ENCODE results near the gene RAMACL. TPM values are rescaled to one million over a fixed set of nuclear protein-coding genes. Genes with fewer than 3 reads are reported as not detected.
"Not testable (repeated sequence)": the region's sequence is repeated elsewhere in the genome, so short reads cannot be mapped to it uniquely, and the experiment has no call there.

The RAMACL gene
- polyA plus RNA-seq, 1 donor from 2014 or later: 1.9 TPM

DNA sequence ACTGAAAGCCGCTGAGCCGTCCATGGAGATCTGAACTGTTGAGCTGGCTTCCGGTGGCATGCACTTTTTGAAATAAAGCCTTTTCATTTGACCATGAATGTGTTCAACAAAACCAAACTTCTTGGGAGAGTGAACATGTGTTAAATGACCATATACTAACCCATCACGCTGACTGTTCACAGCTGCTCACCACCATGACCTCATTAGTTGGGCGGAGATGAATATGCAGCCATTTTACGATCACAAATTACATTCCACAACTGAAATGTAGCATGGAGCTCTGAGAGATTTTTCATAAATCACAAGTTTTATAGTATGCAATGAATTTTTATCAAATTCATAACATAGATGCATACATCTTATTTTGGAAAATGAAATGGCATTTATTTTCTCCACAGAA lies 4.2 kb downstream of the RAMACL start:
- no peaks in the 10 kb centered on the region for H3K9me2 ChIP-seq (ENCODE audit: insufficient read depth, low read length)
- H2AFZ ChIP-seq (ENCODE audit: low read depth, low read length): no peak overlapping the region
- H3K27ac ChIP-seq (ENCODE audit: low read length): no peak overlapping the region
- no peak overlapping the region for H3K4me3 ChIP-seq (ENCODE audit: low read length)
- H4K20me1 ChIP-seq (ENCODE audit: insufficient read depth): no peaks in the 10 kb centered on the region
- no peak for TF ChIP-seq EP300 (conservative IDR thresholded peaks at IDR 0.05; ENCODE audit: poor library complexity, severe bottlenecking)
- TF ChIP-seq, protein P1, sequence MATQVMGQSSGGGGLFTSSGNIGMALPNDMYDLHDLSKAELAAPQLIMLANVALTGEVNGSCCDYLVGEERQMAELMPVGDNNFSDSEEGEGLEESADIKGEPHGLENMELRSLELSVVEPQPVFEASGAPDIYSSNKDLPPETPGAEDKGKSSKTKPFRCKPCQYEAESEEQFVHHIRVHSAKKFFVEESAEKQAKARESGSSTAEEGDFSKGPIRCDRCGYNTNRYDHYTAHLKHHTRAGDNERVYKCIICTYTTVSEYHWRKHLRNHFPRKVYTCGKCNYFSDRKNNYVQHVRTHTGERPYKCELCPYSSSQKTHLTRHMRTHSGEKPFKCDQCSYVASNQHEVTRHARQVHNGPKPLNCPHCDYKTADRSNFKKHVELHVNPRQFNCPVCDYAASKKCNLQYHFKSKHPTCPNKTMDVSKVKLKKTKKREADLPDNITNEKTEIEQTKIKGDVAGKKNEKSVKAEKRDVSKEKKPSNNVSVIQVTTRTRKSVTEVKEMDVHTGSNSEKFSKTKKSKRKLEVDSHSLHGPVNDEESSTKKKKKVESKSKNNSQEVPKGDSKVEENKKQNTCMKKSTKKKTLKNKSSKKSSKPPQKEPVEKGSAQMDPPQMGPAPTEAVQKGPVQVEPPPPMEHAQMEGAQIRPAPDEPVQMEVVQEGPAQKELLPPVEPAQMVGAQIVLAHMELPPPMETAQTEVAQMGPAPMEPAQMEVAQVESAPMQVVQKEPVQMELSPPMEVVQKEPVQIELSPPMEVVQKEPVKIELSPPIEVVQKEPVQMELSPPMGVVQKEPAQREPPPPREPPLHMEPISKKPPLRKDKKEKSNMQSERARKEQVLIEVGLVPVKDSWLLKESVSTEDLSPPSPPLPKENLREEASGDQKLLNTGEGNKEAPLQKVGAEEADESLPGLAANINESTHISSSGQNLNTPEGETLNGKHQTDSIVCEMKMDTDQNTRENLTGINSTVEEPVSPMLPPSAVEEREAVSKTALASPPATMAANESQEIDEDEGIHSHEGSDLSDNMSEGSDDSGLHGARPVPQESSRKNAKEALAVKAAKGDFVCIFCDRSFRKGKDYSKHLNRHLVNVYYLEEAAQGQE (IDR thresholded peaks at IDR 0.05; ENCODE audit: borderline replicate concordance): no peak
- TF ChIP-seq TAF1 (IDR thresholded peaks at IDR 0.05; ENCODE audit: low read depth): no peak
- TF ChIP-seq EZH2 (IDR thresholded peaks at IDR 0.05; ENCODE audit: borderline replicate concordance, insufficient read depth, low read length, poor library complexity, severe bottlenecking): no peak
- TF ChIP-seq MXI1 (conservative IDR thresholded peaks at IDR 0.05; ENCODE audit: poor library complexity, severe bottlenecking): no peak
- no peak for TF ChIP-seq SMC3 (conservative IDR thresholded peaks at IDR 0.05; ENCODE audit: poor library complexity)
- no peak for TF ChIP-seq POLR2AphosphoS5 (IDR thresholded peaks at IDR 0.05)
- TF ChIP-seq RAD21 (conservative IDR thresholded peaks at IDR 0.05): no peak
- TF ChIP-seq, protein P2, sequence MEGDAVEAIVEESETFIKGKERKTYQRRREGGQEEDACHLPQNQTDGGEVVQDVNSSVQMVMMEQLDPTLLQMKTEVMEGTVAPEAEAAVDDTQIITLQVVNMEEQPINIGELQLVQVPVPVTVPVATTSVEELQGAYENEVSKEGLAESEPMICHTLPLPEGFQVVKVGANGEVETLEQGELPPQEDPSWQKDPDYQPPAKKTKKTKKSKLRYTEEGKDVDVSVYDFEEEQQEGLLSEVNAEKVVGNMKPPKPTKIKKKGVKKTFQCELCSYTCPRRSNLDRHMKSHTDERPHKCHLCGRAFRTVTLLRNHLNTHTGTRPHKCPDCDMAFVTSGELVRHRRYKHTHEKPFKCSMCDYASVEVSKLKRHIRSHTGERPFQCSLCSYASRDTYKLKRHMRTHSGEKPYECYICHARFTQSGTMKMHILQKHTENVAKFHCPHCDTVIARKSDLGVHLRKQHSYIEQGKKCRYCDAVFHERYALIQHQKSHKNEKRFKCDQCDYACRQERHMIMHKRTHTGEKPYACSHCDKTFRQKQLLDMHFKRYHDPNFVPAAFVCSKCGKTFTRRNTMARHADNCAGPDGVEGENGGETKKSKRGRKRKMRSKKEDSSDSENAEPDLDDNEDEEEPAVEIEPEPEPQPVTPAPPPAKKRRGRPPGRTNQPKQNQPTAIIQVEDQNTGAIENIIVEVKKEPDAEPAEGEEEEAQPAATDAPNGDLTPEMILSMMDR (IDR thresholded peaks at IDR 0.05; ENCODE audit: poor library complexity, severe bottlenecking): no peak
- no peaks in the 10 kb centered on the region for H3F3A ChIP-seq (ENCODE audit: insufficient read depth, low read length, poor library complexity, severe bottlenecking)
- no peak overlapping the region for H3K9ac ChIP-seq (ENCODE audit: low read length)
- no peaks in the 10 kb centered on the region for H3K36me3 ChIP-seq (ENCODE audit: insufficient read depth, low read length)
- no peaks in the 10 kb centered on the region for H3K9me3 ChIP-seq (ENCODE audit: low read length)
- H3K4me2 ChIP-seq (ENCODE audit: low read length): no peak overlapping the region
- H3K79me2 ChIP-seq (replicated peaks; ENCODE audit: insufficient read depth, low read length): no peaks in the 10 kb centered on the region
- no peaks in the 10 kb centered on the region for H3K27me3 ChIP-seq (ENCODE audit: insufficient read depth, low read depth, low read length)

DNA sequence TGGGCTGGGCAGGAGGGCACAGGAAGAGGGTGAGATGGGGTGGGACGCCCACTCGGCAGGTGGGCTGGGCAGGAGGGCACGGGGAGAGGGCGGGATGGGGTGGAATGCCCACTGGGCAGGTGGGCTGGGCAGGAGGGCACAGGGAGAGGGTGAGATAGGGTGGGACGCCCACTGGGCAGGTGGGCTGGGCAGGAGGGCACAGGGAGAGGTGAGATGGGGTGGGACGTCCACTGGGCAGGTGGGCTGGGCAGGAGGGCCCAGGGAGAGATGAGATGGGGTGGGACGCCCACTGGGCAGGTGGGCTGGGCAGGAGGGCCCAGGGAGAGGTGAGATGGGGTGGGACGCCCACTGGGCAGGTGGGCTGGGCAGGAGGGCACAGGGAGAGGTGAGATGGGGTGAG lies 4.7 kb downstream of the RAMACL start:
- not testable (repeated sequence) for H3K9me2 ChIP-seq (ENCODE audit: insufficient read depth, low read length); H3K4me3 ChIP-seq (ENCODE audit: low read length); H3K9me3 ChIP-seq (ENCODE audit: low read length); H4K20me1 ChIP-seq (ENCODE audit: insufficient read depth); H3K27me3 ChIP-seq (ENCODE audit: insufficient read depth, low read depth, low read length); H3K4me2 ChIP-seq (ENCODE audit: low read length); H3K36me3 ChIP-seq (ENCODE audit: insufficient read depth, low read length); H3F3A ChIP-seq (ENCODE audit: insufficient read depth, low read length, poor library complexity, severe bottlenecking); H3K27ac ChIP-seq (ENCODE audit: low read length); H3K9ac ChIP-seq (ENCODE audit: low read length); H2AFZ ChIP-seq (ENCODE audit: low read depth, low read length); H3K79me2 ChIP-seq (replicated peaks; ENCODE audit: insufficient read depth, low read length)

DNA sequence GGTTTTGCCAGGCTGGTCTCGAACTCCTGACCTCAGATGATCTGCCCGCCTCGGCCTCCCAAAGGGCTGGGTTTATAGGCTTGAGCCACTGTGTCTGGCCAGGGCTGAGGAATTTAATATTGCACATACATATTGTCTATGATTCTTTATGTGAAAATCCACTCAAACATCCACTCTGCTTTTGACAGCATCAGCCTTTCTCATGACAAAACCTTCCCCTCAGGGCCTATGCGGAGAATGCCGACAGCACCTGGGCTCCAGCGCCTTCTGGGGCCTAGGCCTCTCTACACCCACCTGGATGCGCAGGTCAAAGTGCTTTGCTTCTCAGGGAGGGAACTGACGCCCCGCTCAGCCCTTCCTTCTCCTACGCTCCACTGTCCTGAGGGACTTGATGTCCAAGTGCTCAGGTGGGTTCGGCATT lies 5.4 kb downstream of the RAMACL start:
- no peak overlapping the region for H3K4me3 ChIP-seq (ENCODE audit: low read length)
- no peaks in the 10 kb centered on the region for H3K9me2 ChIP-seq (ENCODE audit: insufficient read depth, low read length)
- H3K4me2 ChIP-seq (ENCODE audit: low read length): no peak overlapping the region
- no peak overlapping the region for H2AFZ ChIP-seq (ENCODE audit: low read depth, low read length)
- no peaks in the 10 kb centered on the region for H4K20me1 ChIP-seq (ENCODE audit: insufficient read depth)
- H3F3A ChIP-seq (ENCODE audit: insufficient read depth, low read length, poor library complexity, severe bottlenecking): no peaks in the 10 kb centered on the region
- no peaks in the 10 kb centered on the region for H3K36me3 ChIP-seq (ENCODE audit: insufficient read depth, low read length)
- TF ChIP-seq, protein P2 (IDR thresholded peaks at IDR 0.05; ENCODE audit: poor library complexity, severe bottlenecking): no peak
- TF ChIP-seq EP300 (conservative IDR thresholded peaks at IDR 0.05; ENCODE audit: poor library complexity, severe bottlenecking) (no peak), MXI1 (conservative IDR thresholded peaks at IDR 0.05; ENCODE audit: poor library complexity, severe bottlenecking) (no peak), SMC3 (conservative IDR thresholded peaks at IDR 0.05; ENCODE audit: poor library complexity) (no peak), RAD21 (conservative IDR thresholded peaks at IDR 0.05) (no peak), POLR2AphosphoS5 (IDR thresholded peaks at IDR 0.05) (no peak), EZH2 (IDR thresholded peaks at IDR 0.05; ENCODE audit: borderline replicate concordance, insufficient read depth, low read length, poor library complexity, severe bottlenecking) (no peak), TAF1 (IDR thresholded peaks at IDR 0.05; ENCODE audit: low read depth) (no peak)
- TF ChIP-seq, protein P1 (IDR thresholded peaks at IDR 0.05; ENCODE audit: borderline replicate concordance): no peak
- H3K9me3 ChIP-seq (ENCODE audit: low read length): no peaks in the 10 kb centered on the region
- no peaks in the 10 kb centered on the region for H3K27me3 ChIP-seq (ENCODE audit: insufficient read depth, low read depth, low read length)
- no peak overlapping the region for H3K9ac ChIP-seq (ENCODE audit: low read length)
- H3K27ac ChIP-seq (ENCODE audit: low read length): no peak overlapping the region
- H3K79me2 ChIP-seq (replicated peaks; ENCODE audit: insufficient read depth, low read length): no peaks in the 10 kb centered on the region
